ENCODE data around the gene OR7G1.
"Not testable (repeated sequence)": the region's sequence is repeated elsewhere in the genome, so short reads cannot be mapped to it uniquely, and the experiment has no call there.

The OR7G1 gene

GRCh38 chr19:9076901-9077300 lies 38.7 kb downstream of the OR7G1 start:
- DNase-seq: no peak

GRCh38 chr19:9075064-9075949 lies 40.3 kb downstream of the OR7G1 start:
- DNase-seq: peak; percentile 41

GRCh38 chr19:9073806-9074205 lies 41.8 kb downstream of the OR7G1 start:
- DNase-seq: no peak

GRCh38 chr19:9071720-9072119 lies 43.8 kb downstream of the OR7G1 start:
- DNase-seq: not testable (repeated sequence)

- DNase-seq: no peak
These were observed 45.5 kb downstream of the OR7G1 start for GRCh38 chr19:9070066-9070465.

GRCh38 chr19:9065457-9066014 lies 50.0 kb downstream of the OR7G1 start:
- no peak for DNase-seq
